HCT116 (cell line): ENCODE results near the gene SF1. TPM values are rescaled to one million over a fixed set of nuclear protein-coding genes. Genes with fewer than 3 reads are reported as not detected.

Experiments
- ATAC-seq: fragments of 200-7000 bp; cut with Tn5 transposase; 2 replicates; pipeline ENCODE4 v1.9.1; 2020; ENCODE audit warnings: mild to moderate bottlenecking, moderate library complexity
- BruUV-seq: library from RNA; stranded (reverse); fragments of 400-500 nt; replicated peaks from 2 replicates; lab custom pipeline; 2021; lab: Mats Ljungman, UMichigan
- CTCF ChIA-PET: fragments of 300-600 bp; sonication (Branson Sonifier 250); formaldehyde crosslinking; loops from one replicate; lab custom pipeline; 2021; ENCODE audit warnings: antibody characterized with exemption; lab: Charles Lee
- POLR2A ChIA-PET: fragments of 300-600, 350-600 bp; sonication (Branson Sonifier 250); formaldehyde crosslinking; loops from one replicate; lab custom pipeline; 2021; ENCODE audit warnings: antibody characterized with exemption; lab: Charles Lee
- RAD21 ChIA-PET, 2 experiments: fragments of 300-600 bp; sonication (Branson Sonifier 250); formaldehyde crosslinking; loops; one replicate each; lab custom pipeline; 2023; ENCODE audit warnings: low total read pairs in 2 of 2; ENCODE audit not compliant: uncharacterized antibody in 2 of 2, unreplicated experiment in 2 of 2, low non-redundant PET in 1 of 2; lab: Charles Lee
- DNase-seq: peaks from one replicate; pipeline ENCODE4 v3.0.0-alpha.2; 2010; ENCODE audit warnings: low read depth, low spot score
- H2AFZ ChIP-seq: fragments of 200-600 bp; shearing (Covaris generic), sonication (generic); 2 replicates; pipeline ENCODE4 v1.6.1; 2017; ENCODE audit warnings: low read depth, mixed run types, mixed read lengths, antibody characterized with exemption, low read length; ENCODE audit not compliant: poor library complexity, severe bottlenecking
- H3K27ac ChIP-seq: 2 replicates; pipeline ENCODE4 v1.5.1; 2012; ENCODE audit warnings: low read depth, low read length
- H3K27me3 ChIP-seq: fragments of 200-600 bp; sonication (generic); 2 replicates; pipeline ENCODE4 v1.6.1; 2016; ENCODE audit warnings: mixed run types, low read length, mixed read lengths; ENCODE audit not compliant: insufficient read depth
- H3K36me3 ChIP-seq, 2 experiments: fragments of 200-500 bp in 1 of 2; fragments of 200-600 bp in 1 of 2; sonication (Bioruptor generic) in 1 of 2; sonication (generic) in 1 of 2; 2 replicates each; pipeline versions ENCODE4 v1.5.1 to v1.6.1; 2014 to 2016; ENCODE audit warnings: low read length in 2 of 2, inconsistent platforms in 1 of 2, mixed read lengths in 1 of 2, mixed run types in 1 of 2; ENCODE audit not compliant: insufficient read depth in 2 of 2, control insufficient read depth in 1 of 2
- H3K4me1 ChIP-seq, 2 experiments: fragments of 200-600 bp in 1 of 2; sonication (generic) in 1 of 2; 2 replicates each; pipeline versions ENCODE4 v1.5.1 to v1.6.1; 2012 to 2017; ENCODE audit warnings: low read length in 2 of 2, inconsistent platforms in 1 of 2, mild to moderate bottlenecking in 1 of 2, mixed read lengths in 1 of 2, mixed run types in 1 of 2, moderate library complexity in 1 of 2; ENCODE audit not compliant: insufficient read depth in 2 of 2, control insufficient read depth in 1 of 2
- H3K4me2 ChIP-seq: fragments of 200-600 bp; sonication (generic); 2 replicates; pipeline ENCODE4 v1.6.1; 2017; ENCODE audit warnings: mixed run types, low read length, mixed read lengths
- H3K4me3 ChIP-seq, 2 experiments: fragments of 200-600 bp in 1 of 2; sonication (generic) in 1 of 2; replicated peaks in 1 of 2; 2 replicates each; pipeline ENCODE4 v1.5.1; 2011 to 2016; ENCODE audit warnings: low read length in 2 of 2, control low read depth in 1 of 2, low read depth in 1 of 2, mild to moderate bottlenecking in 1 of 2, mixed read lengths in 1 of 2, mixed run types in 1 of 2
- H3K79me2 ChIP-seq: fragments of 200-600 bp; sonication (generic); 2 replicates; pipeline ENCODE4 v1.6.1; 2017; ENCODE audit warnings: mild to moderate bottlenecking, mixed run types, low read length, moderate library complexity, mixed read lengths; ENCODE audit not compliant: insufficient read depth
- H3K9ac ChIP-seq: fragments of 200-600 bp; sonication (generic); 2 replicates; pipeline ENCODE4 v1.6.1; 2016; ENCODE audit warnings: low read length, mixed read lengths
- H3K9me2 ChIP-seq: fragments of 200-600 bp; sonication (generic), shearing (Covaris generic); 2 replicates; pipeline ENCODE4 v1.6.1; 2017; ENCODE audit warnings: mixed run types, mild to moderate bottlenecking, moderate library complexity; ENCODE audit not compliant: insufficient read depth
- H3K9me3 ChIP-seq, 2 experiments: fragments of 200-500 bp in 1 of 2; fragments of 200-600 bp in 1 of 2; sonication (Bioruptor generic) in 1 of 2; sonication (generic) in 1 of 2; 2 replicates each; pipeline ENCODE4 v1.6.1; 2014 to 2017; ENCODE audit warnings: low read length in 2 of 2, mixed read lengths in 2 of 2, inconsistent platforms in 1 of 2, low read depth in 1 of 2, mild to moderate bottlenecking in 1 of 2, mixed run types in 1 of 2, moderate library complexity in 1 of 2; ENCODE audit not compliant: control insufficient read depth in 1 of 2, insufficient read depth in 1 of 2
- H4K20me1 ChIP-seq: fragments of 200-600 bp; sonication (generic), shearing (Covaris generic); 2 replicates; pipeline ENCODE4 v1.6.1; 2017; ENCODE audit warnings: mixed run types, mild to moderate bottlenecking, moderate library complexity; ENCODE audit not compliant: insufficient read depth
- ATF3 ChIP-seq: IDR thresholded peaks from 2 replicates; pipeline ENCODE4 v1.6.1; 2012
- CEBPB ChIP-seq: IDR thresholded peaks from 2 replicates; pipeline ENCODE4 v1.6.1; 2012; ENCODE audit warnings: low read depth
- ELF1 ChIP-seq: IDR thresholded peaks from 2 replicates; pipeline ENCODE4 v1.6.1; 2012; ENCODE audit warnings: low read depth, borderline replicate concordance
- EZH2 ChIP-seq: fragments of 200-600 bp; sonication (generic); IDR thresholded peaks from 2 replicates; pipeline ENCODE4 v1.6.1; 2017; ENCODE audit warnings: antibody characterized with exemption, mixed run types
- POLR2AphosphoS5 ChIP-seq: IDR thresholded peaks from 2 replicates; pipeline ENCODE4 v1.6.1; 2011; ENCODE audit warnings: mild to moderate bottlenecking, low read depth, low read length, moderate library complexity
- SIN3A ChIP-seq: IDR thresholded peaks from 2 replicates; pipeline ENCODE4 v1.6.1; 2012; ENCODE audit warnings: low read depth
- ZBTB33 ChIP-seq: IDR thresholded peaks from 2 replicates; pipeline ENCODE4 v1.6.1; 2011; ENCODE audit warnings: mild to moderate bottlenecking, low read length, moderate library complexity; ENCODE audit not compliant: insufficient replicate concordance; ENCODE audit errors: extremely low read depth
- intact Hi-C: fragments of 100-400 bp; cut with micrococcal nuclease; formaldehyde crosslinking; loops from 2 replicates; pipeline ENCODE4 v1.10.0; 2022
- total RNA-seq: library from RNA; stranded (reverse); gene quantifications from one replicate; pipeline ENCODE4 v1.2.1, GENCODE V29; 2021; ENCODE audit not compliant: unreplicated experiment

SF1 gene
- total RNA-seq, 1 experiment from 2014 or later, result 403 TPM

- ChIA-PET RAD21 (interaction anchor here in 1 of 2 experiments (0.6 kb wide), 1 partner anchor 20 kb away, joined by 3 read pairs; no protein-coding TSS in a partner anchor), CTCF (interaction anchor here (0.8 to 1.5 kb wide), 4 partner anchors 9 to 62 kb away, joined by 3 to 4 read pairs (median 4); no protein-coding TSS in a partner anchor), POLR2A (no interaction called here)
- H2AFZ ChIP-seq, result peak overlapping the region; percentile 97
- H3K36me3 ChIP-seq, result no peaks in the 10 kb centered on the region
- no peaks in the 10 kb centered on the region for H3K9me3 ChIP-seq
- BruUV-seq, result no TSS peak
- ATAC-seq (peak; percentile 51), DNase-seq (no peak)
- intact Hi-C loops, result loop anchor here (5.0 kb wide), 1 partner anchor 190 kb away; no protein-coding TSS in a partner anchor
- no peaks in the 10 kb centered on the region for H3K9me2 ChIP-seq
- H3K9ac ChIP-seq, result peak overlapping the region; percentile 70
- H3K4me2 ChIP-seq, result peak overlapping the region; percentile 99
- no peaks in the 10 kb centered on the region for H4K20me1 ChIP-seq
- H3K27ac ChIP-seq, result no peak overlapping the region; the same call in 1 of the 2 replicates
- no peaks in the 10 kb centered on the region for H3K79me2 ChIP-seq
- TF ChIP-seq CEBPB, result no peak
- TF ChIP-seq ELF1, result no peak
- TF ChIP-seq POLR2AphosphoS5, result no peak
- TF ChIP-seq SIN3A, result no peak
- H3K4me3 ChIP-seq, result peak overlapping the region; percentile 63 to 83
- peaks cover 8 to 28% of the 10 kb centered on the region in 2 experiments for H3K4me1 ChIP-seq
- no peaks in the 10 kb centered on the region for H3K27me3 ChIP-seq
Measured at GRCh38 chr11:64742087-64742888, 36.1 kb downstream of the SF1 start.

DNA sequence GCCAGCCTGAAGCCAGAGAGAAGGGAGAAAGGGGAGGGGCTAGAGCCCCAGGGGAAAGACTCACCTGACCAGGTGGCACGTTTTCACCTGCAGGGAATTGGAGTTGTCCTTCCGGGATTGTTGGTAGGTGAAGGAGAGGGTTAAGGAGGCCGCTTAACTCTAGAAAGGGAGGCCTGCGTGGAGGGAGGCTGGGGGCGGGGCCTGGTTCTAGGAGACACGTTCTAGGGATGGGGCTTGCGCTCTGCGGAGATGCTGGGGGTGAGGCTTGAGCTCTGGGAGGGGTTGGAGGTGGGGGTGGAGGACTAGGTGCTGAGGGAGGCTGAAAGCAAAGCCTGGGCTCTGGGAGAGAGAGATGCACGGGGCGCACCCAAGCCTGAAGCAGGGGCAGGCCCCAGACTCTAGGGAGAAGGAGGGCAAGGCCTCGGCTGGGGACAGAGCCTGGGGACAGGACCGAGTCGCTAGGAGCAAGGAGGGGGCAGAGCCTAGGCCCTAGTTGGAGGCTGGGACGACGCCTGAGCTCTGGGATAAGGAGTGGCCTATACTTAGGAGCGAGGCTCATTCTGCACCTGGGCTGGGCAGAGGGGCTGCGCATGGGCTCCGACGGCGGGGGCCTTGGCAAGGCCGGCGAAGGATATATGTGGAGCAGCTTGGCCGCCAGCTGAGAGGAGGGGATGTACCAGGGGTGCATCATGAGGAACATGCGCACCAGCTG, 36.8 kb downstream of the SF1 start:
- no peak for DNase-seq
- ChIA-PET CTCF (interaction anchor here (1.1 kb wide), 1 partner anchor 11 kb away, joined by 3 read pairs; no protein-coding TSS in a partner anchor), POLR2A (no interaction called here)
- Histone ChIP-seq H4K20me1 (no peaks in the 10 kb centered on the region), H2AFZ (no peak overlapping the region), H3K36me3 (no peaks in the 10 kb centered on the region), H3K27ac (no peak overlapping the region; the same call in 1 of the 2 replicates), H3K4me1 (peaks cover 13 to 36% of the 10 kb centered on the region in 2 experiments), H3K9me3 (no peaks in the 10 kb centered on the region), H3K4me3 (no peak overlapping the region)
- no peak for ATAC-seq
- intact Hi-C loops, result loop anchor here (5.0 kb wide), 1 partner anchor 189 kb away; no protein-coding TSS in a partner anchor
- no peak for TF ChIP-seq ZBTB33
- no peak for TF ChIP-seq ATF3
- no peak for TF ChIP-seq EZH2
- TF ChIP-seq, all 23 proteins: peak for 0
- Histone ChIP-seq H3K4me2 (peak overlapping the region; percentile 99), H3K27me3 (no peaks in the 10 kb centered on the region), H3K79me2 (no peaks in the 10 kb centered on the region), H3K9me2 (no peaks in the 10 kb centered on the region), H3K9ac (no peak overlapping the region)
- RAD21 ChIA-PET, result no interaction called here
- no TSS peak for BruUV-seq
